ENCODE measurements around the gene SRD5A3.

DNA sequence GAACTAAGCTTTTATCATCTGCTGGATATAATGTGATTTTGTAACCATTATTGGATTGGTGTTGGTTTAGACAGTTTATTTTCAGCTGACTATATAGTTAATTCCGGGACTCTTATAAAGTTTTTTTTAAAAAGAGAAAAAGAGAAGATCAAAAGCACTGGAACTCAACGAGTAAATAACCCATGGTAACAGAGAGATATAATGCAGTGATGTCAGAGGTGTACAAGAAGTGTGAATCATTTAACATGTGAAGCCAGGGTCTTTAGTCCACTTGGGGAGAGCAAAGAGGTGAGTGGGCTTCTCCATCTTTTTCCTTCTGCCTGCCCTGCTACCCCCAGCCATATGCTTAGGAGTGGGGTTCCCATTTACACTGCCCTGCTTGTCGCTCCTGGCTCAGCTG lies 52.9 kb downstream of the SRD5A3 start:
- TF ChIP-seq, protein P1, sequence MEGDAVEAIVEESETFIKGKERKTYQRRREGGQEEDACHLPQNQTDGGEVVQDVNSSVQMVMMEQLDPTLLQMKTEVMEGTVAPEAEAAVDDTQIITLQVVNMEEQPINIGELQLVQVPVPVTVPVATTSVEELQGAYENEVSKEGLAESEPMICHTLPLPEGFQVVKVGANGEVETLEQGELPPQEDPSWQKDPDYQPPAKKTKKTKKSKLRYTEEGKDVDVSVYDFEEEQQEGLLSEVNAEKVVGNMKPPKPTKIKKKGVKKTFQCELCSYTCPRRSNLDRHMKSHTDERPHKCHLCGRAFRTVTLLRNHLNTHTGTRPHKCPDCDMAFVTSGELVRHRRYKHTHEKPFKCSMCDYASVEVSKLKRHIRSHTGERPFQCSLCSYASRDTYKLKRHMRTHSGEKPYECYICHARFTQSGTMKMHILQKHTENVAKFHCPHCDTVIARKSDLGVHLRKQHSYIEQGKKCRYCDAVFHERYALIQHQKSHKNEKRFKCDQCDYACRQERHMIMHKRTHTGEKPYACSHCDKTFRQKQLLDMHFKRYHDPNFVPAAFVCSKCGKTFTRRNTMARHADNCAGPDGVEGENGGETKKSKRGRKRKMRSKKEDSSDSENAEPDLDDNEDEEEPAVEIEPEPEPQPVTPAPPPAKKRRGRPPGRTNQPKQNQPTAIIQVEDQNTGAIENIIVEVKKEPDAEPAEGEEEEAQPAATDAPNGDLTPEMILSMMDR (conservative IDR thresholded peaks at IDR 0.05): no peak
- no peak for TF ChIP-seq EZH2 (IDR thresholded peaks at IDR 0.05; ENCODE audit: low read depth)
